ENCODE data around the gene CTNNA3.

DNA sequence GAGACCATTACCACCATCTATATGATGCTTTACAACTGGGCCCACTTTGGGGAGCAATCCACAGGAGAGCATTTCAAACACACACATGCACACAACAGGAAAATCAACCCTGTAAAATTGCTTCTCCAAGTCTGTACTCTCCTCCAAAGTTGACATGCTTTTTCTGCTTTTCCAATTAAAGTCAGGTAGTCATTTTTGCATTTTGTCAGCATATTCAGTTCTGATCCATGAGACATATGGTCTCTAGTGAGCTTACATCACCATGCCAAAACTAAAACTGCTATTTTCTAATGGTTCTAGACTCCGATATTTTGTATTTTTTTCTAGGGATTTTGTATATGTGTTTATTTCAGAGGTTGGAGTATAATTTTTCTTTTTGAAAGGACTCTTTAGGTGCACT lies 1143.7 kb downstream of the CTNNA3 start:
- no peak for TF ChIP-seq CTCF (IDR thresholded peaks at IDR 0.05; ENCODE audit: poor library complexity, severe bottlenecking)
- no peak for TF ChIP-seq TAF1 (IDR thresholded peaks at IDR 0.05; ENCODE audit: low read depth)
- TF ChIP-seq EP300 (conservative IDR thresholded peaks at IDR 0.05; ENCODE audit: poor library complexity, severe bottlenecking) = no peak
- no peak for TF ChIP-seq REST (IDR thresholded peaks at IDR 0.05; ENCODE audit: borderline replicate concordance)
- TF ChIP-seq POLR2AphosphoS5 (IDR thresholded peaks at IDR 0.05) = no peak
